T-cell (primary cell): Measurements from ENCODE around the gene QSOX2. TPM values are rescaled to one million over a fixed set of nuclear protein-coding genes. Genes with fewer than 3 reads are reported as not detected.

Experiments
- ATAC-seq, 4 experiments: fragments of 200-7000 bp in 3 of 4; fragments of 150-1000 bp in 1 of 4; cut with Tn5 transposase; replicated peaks in 1 of 4; 1 replicate in 3 of 4; 2 replicates in 1 of 4; pipeline ENCODE4 v1.10.0; 2021; ENCODE audit warnings: moderate library complexity in 3 of 4, mild to moderate bottlenecking in 2 of 4, moderate number of reproducible peaks in 1 of 4
- CTCF ChIA-PET, 2 donors: fragments of 300-600 bp; sonication (Branson Sonifier 250); formaldehyde crosslinking; loops; one replicate each; lab custom pipeline; 2022; ENCODE audit warnings: antibody characterized with exemption in 2 of 2; lab: Charles Lee
- POLR2A ChIA-PET, 2 donors: fragments of 300-600 bp; sonication (Branson Sonifier 250); formaldehyde crosslinking; loops; one replicate each; lab custom pipeline; 2022; ENCODE audit warnings: antibody characterized with exemption in 2 of 2; lab: Charles Lee
- DNase-seq, 35 experiments: peaks; one replicate each; pipeline versions ENCODE4 v3.0.0 to v3.0.0-alpha.2; 2013 to 2023
- H3K27ac ChIP-seq: one replicate; pipeline ENCODE4 v1.5.1; 2013; ENCODE audit warnings: low read length
- H3K27me3 ChIP-seq, 2 experiments: replicated peaks in 1 of 2; 1 replicate in 1 of 2; 2 replicates in 1 of 2; pipeline versions ENCODE4 v1.6.1 to v1.7.0; 2013; ENCODE audit warnings: low read length in 1 of 2, mixed read lengths in 1 of 2; ENCODE audit not compliant: control insufficient read depth in 2 of 2, insufficient read depth in 2 of 2; ENCODE audit errors: extremely low read depth in 1 of 2
- H3K36me3 ChIP-seq, 2 donors: 1 replicate in 1 of 2; 2 replicates in 1 of 2; pipeline versions ENCODE4 v1.6.1 to v1.7.0; 2013; ENCODE audit warnings: low read length in 1 of 2; ENCODE audit not compliant: control insufficient read depth in 2 of 2, insufficient read depth in 1 of 2; ENCODE audit errors: extremely low read depth in 1 of 2
- H3K4me1 ChIP-seq, 2 experiments: 1 replicate in 1 of 2; 2 replicates in 1 of 2; pipeline versions ENCODE4 v1.6.1 to v1.7.0; 2013; ENCODE audit warnings: low read length in 2 of 2, mixed read lengths in 1 of 2; ENCODE audit not compliant: insufficient read depth in 2 of 2, control insufficient read depth in 1 of 2; ENCODE audit errors: extremely low read depth in 1 of 2
- H3K4me3 ChIP-seq, 2 donors: 1 replicate in 1 of 2; 2 replicates in 1 of 2; pipeline versions ENCODE4 v1.5.1 to v1.7.0; 2013; ENCODE audit warnings: mild to moderate bottlenecking in 2 of 2, low read length in 1 of 2, moderate library complexity in 1 of 2; ENCODE audit not compliant: control insufficient read depth in 1 of 2; ENCODE audit errors: extremely low read depth in 1 of 2
- H3K9me3 ChIP-seq: 2 replicates; pipeline ENCODE4 v1.7.0; 2013
- H3K27ac Mint-ChIP-seq, 2 donors: one replicate each; pipeline ENCODE4 v1.8.0; 2020 to 2021; ENCODE audit warnings: mild to moderate bottlenecking in 2 of 2, mixed read lengths in 2 of 2
- H3K27me3 Mint-ChIP-seq, 2 donors: one replicate each; pipeline ENCODE4 v1.8.0; 2021 to 2022; ENCODE audit warnings: mixed read lengths in 2 of 2
- H3K36me3 Mint-ChIP-seq: one replicate; pipeline ENCODE4 v1.8.0; 2021; ENCODE audit warnings: mixed read lengths
- H3K4me1 Mint-ChIP-seq, 3 donors: one replicate each; pipeline ENCODE4 v1.8.0; 2020 to 2022; ENCODE audit warnings: mixed read lengths in 3 of 3, mild to moderate bottlenecking in 1 of 3
- H3K4me3 Mint-ChIP-seq, 3 donors: one replicate each; pipeline ENCODE4 v1.8.0; 2020 to 2022; ENCODE audit warnings: mild to moderate bottlenecking in 3 of 3, mixed read lengths in 3 of 3, moderate library complexity in 3 of 3
- H3K9me3 Mint-ChIP-seq, 3 donors: one replicate each; pipeline ENCODE4 v1.8.0; 2020 to 2022; ENCODE audit warnings: mixed read lengths in 3 of 3
- WGBS: methylation state at CpG from one replicate; pipeline ENCODE4 v1.1.5; 2013; ENCODE audit warnings: missing lambda C conversion rate; ENCODE audit not compliant: insufficient coverage; 5-methylcytosine and 5-hydroxymethylcytosine counted together
- total RNA-seq, 35 experiments: library from RNA in 6 of 35; stranded (reverse) in 6 of 35; fragments of 120-200 nt in 1 of 35; gene quantifications; one replicate each; pipeline versions ENCODE4 v1.2.1 to v1.2.4 and lab custom pipeline; 2013 to 2026

QSOX2 gene
- total RNA-seq, 5 donors from 2014 or later (not counting 1 experiment from before 2014, with no cell fraction given), result 14.1 to 19.4 (median 17.0) TPM

- Mint-ChIP-seq H3K9me3 (no peaks in the 10 kb centered on the region), H3K27me3 (peaks cover 7 to 13% of the 10 kb centered on the region in 2 donors), H3K36me3 (no peaks in the 10 kb centered on the region), H3K4me3 (no peak overlapping the region), H3K4me1 (no peaks in the 10 kb centered on the region), H3K27ac (no peak overlapping the region)
- Histone ChIP-seq H3K4me1 (no peaks in the 10 kb centered on the region), H3K27me3 (peaks cover 2 to 39% of the 10 kb centered on the region in 2 experiments), H3K9me3 (no peaks in the 10 kb centered on the region), H3K36me3 (no peaks in the 10 kb centered on the region), H3K27ac (no peak overlapping the region), H3K4me3 (no peak overlapping the region)
- CTCF ChIA-PET, result no interaction called here
- 84% methylated on average over 8 of the region's 12 CpGs for WGBS
- DNase-seq, result no peak
- POLR2A ChIA-PET, result no interaction called here
- ATAC-seq, result no peak
These were observed 69.9 kb downstream of the QSOX2 start for GRCh38 chr9:136175616-136176197.

GRCh38 chr9:136174779-136175615 is 70.6 kb downstream of the QSOX2 start:
- Mint-ChIP-seq H3K4me3 (no peak overlapping the region), H3K4me1 (no peaks in the 10 kb centered on the region), H3K36me3 (no peaks in the 10 kb centered on the region), H3K9me3 (no peaks in the 10 kb centered on the region), H3K27ac (no peak overlapping the region), H3K27me3 (peaks cover 7 to 10% of the 10 kb centered on the region in 2 donors)
- H3K4me1 ChIP-seq, result peaks cover 0 to 3% of the 10 kb centered on the region in 2 experiments
- ChIA-PET POLR2A (no interaction called here), CTCF (no interaction called here)
- no peak overlapping the region for H3K4me3 ChIP-seq
- no peaks in the 10 kb centered on the region for H3K36me3 ChIP-seq
- WGBS, result 78% methylated on average over 7 of the region's 8 CpGs
- H3K9me3 ChIP-seq, result no peaks in the 10 kb centered on the region
- no peak for DNase-seq
- H3K27me3 ChIP-seq, result peaks cover 2 to 42% of the 10 kb centered on the region in 2 experiments
- H3K27ac ChIP-seq, result no peak overlapping the region
- no peak for ATAC-seq

GRCh38 chr9:136173648-136174290 is 71.8 kb downstream of the QSOX2 start:
- 87% methylated on average over 14 of the region's 14 CpGs for WGBS
- Mint-ChIP-seq H3K27ac (no peak overlapping the region), H3K27me3 (peaks cover 13 to 17% of the 10 kb centered on the region in 2 donors), H3K4me3 (no peak overlapping the region), H3K9me3 (no peaks in the 10 kb centered on the region), H3K4me1 (no peaks in the 10 kb centered on the region), H3K36me3 (no peaks in the 10 kb centered on the region)
- Histone ChIP-seq H3K4me1 (peaks cover 0 to 3% of the 10 kb centered on the region in 2 experiments), H3K27me3 (peaks cover 0 to 43% of the 10 kb centered on the region in 2 experiments), H3K27ac (no peak overlapping the region), H3K9me3 (no peaks in the 10 kb centered on the region), H3K36me3 (no peaks in the 10 kb centered on the region), H3K4me3 (no peak overlapping the region)
- ChIA-PET POLR2A (no interaction called here), CTCF (no interaction called here)
- DNase-seq (no peak), ATAC-seq (no peak)

- WGBS, result 73% methylated on average over 13 of the region's 16 CpGs
- no peaks in the 10 kb centered on the region for H3K4me1 Mint-ChIP-seq
- H3K9me3 ChIP-seq, result no peaks in the 10 kb centered on the region
- H3K4me3 ChIP-seq, result no peak overlapping the region
- no peak for DNase-seq
- H3K4me3 Mint-ChIP-seq, result no peak overlapping the region
- ATAC-seq, result no peak
- peaks cover 0 to 41% of the 10 kb centered on the region in 2 experiments for H3K27me3 ChIP-seq
- CTCF ChIA-PET, result no interaction called here
- H3K27me3 Mint-ChIP-seq, result peaks cover 18 to 22% of the 10 kb centered on the region in 2 donors
- H3K9me3 Mint-ChIP-seq, result no peaks in the 10 kb centered on the region
- peaks cover 0 to 3% of the 10 kb centered on the region in 2 experiments for H3K4me1 ChIP-seq
- H3K36me3 Mint-ChIP-seq, result no peaks in the 10 kb centered on the region
- H3K36me3 ChIP-seq, result no peaks in the 10 kb centered on the region
- POLR2A ChIA-PET, result no interaction called here
- H3K27ac Mint-ChIP-seq, result no peak overlapping the region
- no peak overlapping the region for H3K27ac ChIP-seq
These were observed 73.1 kb downstream of the QSOX2 start for GRCh38 chr9:136172412-136173079.

- ChIA-PET POLR2A (no interaction called here), CTCF (no interaction called here)
- no peak overlapping the region for H3K27ac Mint-ChIP-seq
- H3K9me3 ChIP-seq, result no peaks in the 10 kb centered on the region
- H3K36me3 ChIP-seq, result no peaks in the 10 kb centered on the region
- no peak overlapping the region for H3K4me3 Mint-ChIP-seq
- H3K4me3 ChIP-seq, result no peak overlapping the region
- no peaks in the 10 kb centered on the region for H3K4me1 Mint-ChIP-seq
- ATAC-seq (no peak), DNase-seq (no peak)
- H3K27me3 Mint-ChIP-seq, result peaks cover 18 to 24% of the 10 kb centered on the region in 2 donors
- peaks cover 0 to 40% of the 10 kb centered on the region in 2 experiments for H3K27me3 ChIP-seq
- no peaks in the 10 kb centered on the region for H3K9me3 Mint-ChIP-seq
- 69% methylated on average over 11 of the region's 11 CpGs for WGBS
- no peaks in the 10 kb centered on the region for H3K36me3 Mint-ChIP-seq
- H3K27ac ChIP-seq, result no peak overlapping the region
- peaks cover 0 to 3% of the 10 kb centered on the region in 2 experiments for H3K4me1 ChIP-seq
These were observed 73.7 kb downstream of the QSOX2 start for GRCh38 chr9:136171801-136172411.
